Ectodermal cell (in vitro differentiated cells): ENCODE results near the gene TBXAS1.

Experiments
- H3K27ac ChIP-seq: 2 replicates; pipeline ENCODE4 v1.7.0; 2013; ENCODE audit warnings: mild to moderate bottlenecking, low read depth, low read length; ENCODE audit not compliant: insufficient read depth, poor library complexity, severe bottlenecking
- H3K27me3 ChIP-seq: 2 replicates; pipeline ENCODE4 v1.7.0; 2013; ENCODE audit warnings: mild to moderate bottlenecking, low read length; ENCODE audit not compliant: insufficient read depth, control insufficient read depth, poor library complexity, severe bottlenecking
- H3K36me3 ChIP-seq: one replicate; pipeline ENCODE4 v1.7.0; 2013; ENCODE audit warnings: low read length; ENCODE audit not compliant: control insufficient read depth, insufficient read depth
- H3K4me1 ChIP-seq: one replicate; pipeline ENCODE4 v1.7.0; 2013; ENCODE audit warnings: low read length; ENCODE audit not compliant: control insufficient read depth, insufficient read depth
- H3K4me3 ChIP-seq: 2 replicates; pipeline ENCODE4 v1.7.0; 2013; ENCODE audit warnings: low read depth, low read length, control low read depth; ENCODE audit not compliant: insufficient read depth
- H3K9me3 ChIP-seq: 2 replicates; pipeline ENCODE4 v1.7.0; 2013; ENCODE audit warnings: mild to moderate bottlenecking, low read length, moderate library complexity; ENCODE audit not compliant: control insufficient read depth
- WGBS, 2 experiments: methylation state at CpG; one replicate each; pipeline ENCODE4 v1.1.7; 2013; ENCODE audit warnings: missing lambda C conversion rate in 2 of 2; 5-methylcytosine and 5-hydroxymethylcytosine counted together

Gene TBXAS1

DNA sequence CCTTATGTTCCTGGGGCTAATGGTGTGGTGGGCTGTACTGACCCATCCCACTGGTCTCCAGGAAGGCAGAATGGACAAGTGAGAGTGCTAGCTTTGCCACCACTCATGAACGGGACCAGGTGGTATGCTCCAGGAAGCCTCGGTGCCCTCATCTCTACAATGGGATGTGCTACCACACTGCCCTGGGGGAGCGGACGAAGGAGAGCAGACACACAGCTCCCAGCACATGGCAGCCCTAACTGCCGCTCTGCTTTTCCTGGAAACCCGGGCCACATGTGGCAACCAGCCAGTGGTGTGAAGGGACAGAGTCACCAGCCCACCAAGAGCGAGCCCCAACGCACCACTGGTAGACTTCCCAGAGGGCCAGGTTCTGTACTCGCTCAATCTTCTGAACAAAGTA is 197.9 kb downstream of the TBXAS1 start:
- no peaks in the 10 kb centered on the region for H3K4me1 ChIP-seq
- H3K36me3 ChIP-seq, result no peaks in the 10 kb centered on the region
- H3K27ac ChIP-seq, result no peak overlapping the region
- WGBS, 2 experiments, result 96% methylated on average over 9 of the region's 9 CpGs
- no peaks in the 10 kb centered on the region for H3K9me3 ChIP-seq
- H3K27me3 ChIP-seq, result no peaks in the 10 kb centered on the region
- H3K4me3 ChIP-seq, result no peak overlapping the region

GRCh38 chr7:140027858-140028257 is 198.8 kb downstream of the TBXAS1 start:
- Histone ChIP-seq H3K4me1 (no peaks in the 10 kb centered on the region), H3K27me3 (no peaks in the 10 kb centered on the region), H3K9me3 (no peaks in the 10 kb centered on the region), H3K27ac (no peak overlapping the region), H3K36me3 (no peaks in the 10 kb centered on the region), H3K4me3 (no peak overlapping the region)
- WGBS, 2 experiments, result 91 to 94% methylated on average over 9 of the region's 9 CpGs

- Histone ChIP-seq H3K4me1 (no peaks in the 10 kb centered on the region), H3K36me3 (no peaks in the 10 kb centered on the region), H3K27me3 (no peaks in the 10 kb centered on the region), H3K4me3 (no peak overlapping the region), H3K27ac (no peak overlapping the region), H3K9me3 (no peaks in the 10 kb centered on the region)
- WGBS, 2 experiments, result 95 to 98% methylated on average over 4 of the region's 4 CpGs
Measured at GRCh38 chr7:140028311-140028710, 199.2 kb downstream of the TBXAS1 start.

DNA sequence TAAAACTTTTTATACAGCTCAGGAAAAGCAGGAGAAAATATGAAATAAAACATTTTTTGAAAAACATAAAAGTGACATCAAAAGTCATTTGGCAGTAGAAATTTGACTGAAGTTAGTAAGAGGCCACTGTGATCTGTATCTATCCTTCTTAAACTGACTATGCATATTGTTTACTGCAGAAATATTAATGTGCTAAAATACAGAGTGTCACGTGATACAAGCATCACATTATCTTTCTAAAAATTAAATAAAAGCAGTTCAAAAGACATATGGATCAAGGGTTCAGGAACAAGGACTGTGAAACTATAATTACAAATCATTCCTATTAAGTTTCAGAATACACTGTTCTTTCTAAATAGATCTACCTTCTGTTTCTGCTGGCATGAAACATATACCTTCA is 200.0 kb downstream of the TBXAS1 start:
- Histone ChIP-seq H3K9me3 (no peaks in the 10 kb centered on the region), H3K4me1 (no peaks in the 10 kb centered on the region), H3K27me3 (no peaks in the 10 kb centered on the region), H3K36me3 (no peaks in the 10 kb centered on the region), H3K27ac (no peak overlapping the region), H3K4me3 (no peak overlapping the region)
- WGBS, 2 experiments, result 85% methylated on average over 1 of the region's 1 CpG; no CpG with 5 or more reads in 1 of the 2 experiments

- H3K27ac ChIP-seq, result no peak overlapping the region
- 93 to 100% methylated on average over 1 of the region's 1 CpG for WGBS, 2 experiments
- H3K4me1 ChIP-seq, result no peaks in the 10 kb centered on the region
- H3K4me3 ChIP-seq, result no peak overlapping the region
- no peaks in the 10 kb centered on the region for H3K36me3 ChIP-seq
- no peaks in the 10 kb centered on the region for H3K27me3 ChIP-seq
- no peaks in the 10 kb centered on the region for H3K9me3 ChIP-seq
Measured at GRCh38 chr7:140031364-140031763, 202.3 kb downstream of the TBXAS1 start.

DNA sequence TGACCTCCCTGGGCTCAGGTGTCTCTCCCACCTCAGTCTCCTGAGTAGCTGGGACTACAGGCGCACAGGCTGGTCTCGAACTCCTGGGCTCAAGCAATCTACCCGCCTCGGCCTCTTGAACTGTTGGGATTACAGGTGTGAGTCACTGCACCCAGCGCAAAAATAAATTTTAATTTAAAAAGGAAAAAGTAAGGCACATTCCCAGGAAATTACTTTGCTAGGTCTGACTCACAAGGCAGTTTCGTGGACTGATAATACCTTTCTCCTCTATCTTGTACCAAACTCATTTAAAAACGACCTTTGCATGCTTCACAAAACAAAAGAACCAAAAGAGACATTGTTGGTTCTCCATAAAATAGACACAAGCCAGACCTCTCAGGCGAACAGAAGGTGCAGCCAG is 204.0 kb downstream of the TBXAS1 start:
- no peak overlapping the region for H3K27ac ChIP-seq
- H3K9me3 ChIP-seq, result no peaks in the 10 kb centered on the region
- 88 to 93% methylated on average over 8 of the region's 8 CpGs for WGBS, 2 experiments
- no peaks in the 10 kb centered on the region for H3K36me3 ChIP-seq
- no peaks in the 10 kb centered on the region for H3K4me1 ChIP-seq
- H3K4me3 ChIP-seq, result no peak overlapping the region
- H3K27me3 ChIP-seq, result no peaks in the 10 kb centered on the region

DNA sequence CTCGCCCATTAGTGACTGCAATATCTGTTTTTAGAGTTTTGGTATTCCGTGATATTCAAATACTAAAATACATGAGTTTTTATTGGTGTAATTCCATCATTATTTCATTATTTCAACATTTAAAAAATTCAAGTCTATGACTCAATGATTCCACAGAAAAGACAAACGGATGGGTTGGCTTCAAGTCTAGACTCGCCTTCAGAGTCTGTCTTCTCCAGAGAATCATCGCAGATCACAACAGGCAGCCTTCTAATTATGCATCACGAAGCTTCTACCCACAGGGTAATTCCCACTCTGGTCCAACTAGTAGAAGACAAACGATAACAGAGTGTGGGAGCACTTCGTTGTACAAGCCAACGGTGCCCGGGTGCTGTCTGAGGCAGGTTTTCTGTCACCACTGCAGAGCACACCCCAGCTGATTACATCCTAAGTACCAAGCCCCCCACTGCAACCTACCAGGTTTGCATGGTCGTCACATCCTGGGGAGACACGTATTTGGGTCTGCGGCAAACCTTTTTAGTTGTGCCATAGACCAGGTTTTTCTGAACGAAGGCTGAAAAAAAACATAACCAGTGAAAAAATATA is 204.8 kb downstream of the TBXAS1 start:
- H3K27ac ChIP-seq, result no peak overlapping the region
- H3K4me1 ChIP-seq, result no peaks in the 10 kb centered on the region
- no peaks in the 10 kb centered on the region for H3K9me3 ChIP-seq
- H3K27me3 ChIP-seq, result no peaks in the 10 kb centered on the region
- H3K4me3 ChIP-seq, result no peak overlapping the region
- H3K36me3 ChIP-seq, result no peaks in the 10 kb centered on the region
- WGBS, 2 experiments, result 95 to 96% methylated on average over 13 of the region's 14 CpGs

- no peaks in the 10 kb centered on the region for H3K4me1 ChIP-seq
- H3K36me3 ChIP-seq, result no peaks in the 10 kb centered on the region
- H3K9me3 ChIP-seq, result no peaks in the 10 kb centered on the region
- no peak overlapping the region for H3K27ac ChIP-seq
- no peak overlapping the region for H3K4me3 ChIP-seq
- no peaks in the 10 kb centered on the region for H3K27me3 ChIP-seq
Measured at GRCh38 chr7:140034421-140034820, 205.4 kb downstream of the TBXAS1 start.

DNA sequence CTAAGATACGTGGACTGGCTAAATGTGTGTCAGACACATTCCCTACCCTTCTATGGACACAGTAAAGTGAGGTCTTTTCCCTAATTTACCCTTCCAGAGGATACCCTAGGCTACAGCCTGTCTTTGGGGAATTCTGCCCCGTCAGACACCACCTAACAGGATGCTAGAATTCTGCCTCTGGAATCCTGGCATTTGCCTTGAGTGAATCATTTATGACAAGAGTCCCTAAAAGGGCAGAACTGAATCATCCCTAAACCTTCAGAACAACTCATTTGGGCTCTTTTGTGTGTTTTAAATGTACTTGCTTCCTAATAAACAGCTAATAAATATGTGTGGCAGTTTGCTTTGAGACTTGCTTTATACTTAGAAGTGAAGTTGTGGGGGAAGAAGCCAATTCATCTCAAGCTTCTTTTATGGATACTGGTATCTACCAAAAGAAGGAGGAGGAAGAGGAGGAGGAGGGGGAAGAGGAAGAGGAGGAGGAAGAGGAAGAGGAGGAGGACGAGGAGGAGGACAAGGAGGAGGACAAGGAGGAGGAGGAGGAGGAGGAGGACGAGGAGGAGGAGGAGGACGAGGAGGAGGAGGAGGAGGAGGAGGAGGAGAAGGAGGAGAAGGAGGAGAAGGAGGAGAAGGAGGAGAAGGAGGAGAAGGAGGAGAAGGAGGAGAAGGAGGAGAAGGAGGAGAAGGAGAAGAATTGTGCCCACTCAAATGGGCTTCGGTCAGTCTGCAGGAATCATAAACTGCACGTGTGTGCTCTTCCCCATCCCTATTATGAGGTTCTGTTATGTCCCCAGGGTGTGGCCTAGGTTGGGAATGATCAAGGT is 206.5 kb downstream of the TBXAS1 start:
- no peaks in the 10 kb centered on the region for H3K36me3 ChIP-seq

DNA sequence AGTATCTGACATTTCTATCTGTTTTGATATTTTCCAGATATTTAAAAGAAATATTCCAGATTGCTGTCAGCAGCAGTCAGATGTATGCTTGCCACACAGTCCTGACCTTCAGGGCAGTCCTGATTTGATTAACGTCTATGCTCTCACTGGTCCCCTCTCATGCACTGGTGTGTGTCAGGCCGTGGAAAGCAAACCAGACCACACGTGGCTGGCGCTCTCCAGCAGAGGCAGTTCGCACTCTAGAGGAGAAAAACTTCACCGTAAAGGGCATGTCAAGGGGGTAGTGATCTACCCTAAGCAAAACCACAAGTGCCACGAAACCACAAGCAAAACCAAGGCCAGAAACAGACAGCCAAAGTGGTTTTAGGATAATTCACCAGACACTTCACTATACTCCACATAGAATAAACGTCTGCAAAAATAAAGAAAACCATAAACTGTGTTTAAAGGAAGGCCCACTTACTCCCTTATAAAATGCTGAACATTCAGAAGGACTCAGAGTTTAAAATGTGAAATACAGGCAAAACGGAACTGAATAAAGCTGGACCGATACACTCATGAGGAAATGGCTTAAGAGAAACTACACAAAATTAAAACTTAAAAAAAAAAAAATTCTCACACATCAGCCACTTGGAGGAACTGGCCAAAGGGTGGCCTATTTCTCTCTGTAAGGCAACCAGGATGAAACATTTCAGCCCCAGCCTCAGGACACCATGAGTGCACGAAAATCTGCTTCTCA is 207.3 kb downstream of the TBXAS1 start:
- Histone ChIP-seq H3K27ac (no peak overlapping the region), H3K27me3 (no peaks in the 10 kb centered on the region), H3K36me3 (no peaks in the 10 kb centered on the region), H3K4me3 (no peak overlapping the region), H3K9me3 (no peaks in the 10 kb centered on the region), H3K4me1 (no peaks in the 10 kb centered on the region)
- WGBS, 2 experiments, result 92 to 93% methylated on average over 11 of the region's 11 CpGs

More for the DNA sequence above, 206.5 kb downstream of the TBXAS1 start:
- WGBS, 2 experiments, result 92 to 95% methylated on average over 5 to 6 of the region's 7 CpGs
- H3K4me1 ChIP-seq, result no peaks in the 10 kb centered on the region
- no peaks in the 10 kb centered on the region for H3K9me3 ChIP-seq
- H3K27ac ChIP-seq, result no peak overlapping the region
- H3K4me3 ChIP-seq, result no peak overlapping the region
- no peaks in the 10 kb centered on the region for H3K27me3 ChIP-seq
